Transverse colon (tissue), 4 donors: ENCODE results near the gene KPNA2.

ENCODE experiments used
- EP300 ChIP-seq: sonication (generic); formaldehyde crosslinking; IDR thresholded peaks from one replicate; pipeline ENCODE4 v1.6.1; 2017; ENCODE audit warnings: antibody characterized with exemption, low read depth
- POLR2A ChIP-seq: fragments of 450-650 bp; IDR thresholded peaks from one replicate; pipeline ENCODE4 v1.6.1; 2016; ENCODE audit warnings: antibody characterized with exemption, mild to moderate bottlenecking, moderate library complexity
- POLR2AphosphoS5 ChIP-seq, 3 donors: sonication (generic); formaldehyde crosslinking; IDR thresholded peaks; one replicate each; pipeline ENCODE4 v1.6.1; 2016; ENCODE audit warnings: antibody characterized with exemption in 3 of 3
- TF ChIP-seq, protein P1 (sequence below), 5 experiments: fragments of 200-600 bp in 3 of 5; fragments of 450-650 bp in 2 of 5; sonication (generic) in 3 of 5; IDR thresholded peaks; 1 replicate in 2 of 5; 2 replicates in 3 of 5; pipeline ENCODE4 v1.5.1; 2016 to 2017; ENCODE audit warnings: antibody characterized with exemption in 5 of 5, inconsistent platforms in 3 of 5, mild to moderate bottlenecking in 2 of 5, moderate library complexity in 1 of 5

DNA sequence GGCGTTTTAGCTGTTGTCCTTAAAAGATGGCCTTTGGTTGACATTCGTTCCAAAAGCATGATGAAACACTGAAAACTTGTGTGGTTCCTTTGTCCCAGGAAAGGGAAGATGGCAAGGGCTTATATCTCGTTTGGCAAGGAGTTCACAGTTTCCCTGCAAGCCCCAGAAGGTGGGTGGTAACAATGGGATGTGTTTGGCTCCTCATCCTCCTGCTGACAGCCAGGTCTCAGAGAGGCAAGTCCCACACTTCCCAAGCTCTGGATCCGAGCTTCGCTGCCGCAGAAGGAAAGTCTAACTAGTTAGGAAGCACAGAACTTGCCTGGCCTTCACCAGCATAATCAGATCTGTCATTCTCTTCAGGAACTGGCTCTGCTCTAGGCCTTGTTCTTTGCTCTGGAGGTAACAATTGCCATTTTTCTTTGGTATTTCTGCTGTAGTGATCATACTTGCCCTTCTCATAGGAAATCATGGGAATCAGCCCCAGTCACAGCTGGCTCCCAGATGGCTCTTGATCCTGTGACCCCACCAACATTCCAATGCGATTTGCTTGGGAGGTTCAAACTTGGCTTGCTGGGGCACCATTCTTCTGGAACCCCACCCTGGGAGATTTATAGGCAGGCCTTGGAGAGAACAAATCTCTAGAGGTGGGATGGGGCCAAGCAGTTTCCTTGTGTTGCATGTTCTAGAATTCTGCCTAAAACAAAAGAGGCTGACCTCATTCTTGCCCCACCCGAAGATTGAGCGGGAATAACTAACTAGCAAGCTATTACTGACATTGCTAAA lies 17.9 kb downstream of the KPNA2 start:
- TF ChIP-seq, protein P1, sequence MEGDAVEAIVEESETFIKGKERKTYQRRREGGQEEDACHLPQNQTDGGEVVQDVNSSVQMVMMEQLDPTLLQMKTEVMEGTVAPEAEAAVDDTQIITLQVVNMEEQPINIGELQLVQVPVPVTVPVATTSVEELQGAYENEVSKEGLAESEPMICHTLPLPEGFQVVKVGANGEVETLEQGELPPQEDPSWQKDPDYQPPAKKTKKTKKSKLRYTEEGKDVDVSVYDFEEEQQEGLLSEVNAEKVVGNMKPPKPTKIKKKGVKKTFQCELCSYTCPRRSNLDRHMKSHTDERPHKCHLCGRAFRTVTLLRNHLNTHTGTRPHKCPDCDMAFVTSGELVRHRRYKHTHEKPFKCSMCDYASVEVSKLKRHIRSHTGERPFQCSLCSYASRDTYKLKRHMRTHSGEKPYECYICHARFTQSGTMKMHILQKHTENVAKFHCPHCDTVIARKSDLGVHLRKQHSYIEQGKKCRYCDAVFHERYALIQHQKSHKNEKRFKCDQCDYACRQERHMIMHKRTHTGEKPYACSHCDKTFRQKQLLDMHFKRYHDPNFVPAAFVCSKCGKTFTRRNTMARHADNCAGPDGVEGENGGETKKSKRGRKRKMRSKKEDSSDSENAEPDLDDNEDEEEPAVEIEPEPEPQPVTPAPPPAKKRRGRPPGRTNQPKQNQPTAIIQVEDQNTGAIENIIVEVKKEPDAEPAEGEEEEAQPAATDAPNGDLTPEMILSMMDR (IDR thresholded peaks at IDR 0.05): no peak
- TF ChIP-seq POLR2AphosphoS5 (IDR thresholded peaks at IDR 0.05) (no peak), POLR2A (no peak), EP300 (no peak)
